Stimulated activated CD8-positive, alpha-beta memory T cell treated with anti-CD3 and anti-CD28 coated beads, Interleukin-7, amount 100 ng/mL, for 4 hours (primary cell): ENCODE results near the gene SULT4A1.

Source experiments
- DNase-seq, 2 donors: peaks; one replicate each; pipeline ENCODE4 v3.0.0-alpha.2; 2020; ENCODE audit warnings: low read depth in 2 of 2

The SULT4A1 gene

GRCh38 chr22:43844560-43845545 lies 17.5 kb downstream of the SULT4A1 start:
- no peak for DNase-seq

- DNase-seq = no peak
Measured at GRCh38 chr22:43843783-43844530, 18.4 kb downstream of the SULT4A1 start.

- no peak for DNase-seq
Measured at GRCh38 chr22:43841742-43842141, 20.6 kb downstream of the SULT4A1 start.

- DNase-seq = no peak
Measured at GRCh38 chr22:43840851-43841250, 21.5 kb downstream of the SULT4A1 start.

GRCh38 chr22:43840431-43840830 lies 21.9 kb downstream of the SULT4A1 start:
- no peak for DNase-seq

- no peak for DNase-seq
Measured at GRCh38 chr22:43839781-43840180, 22.5 kb downstream of the SULT4A1 start.

- DNase-seq = no peak
Measured at GRCh38 chr22:43838571-43839307, 23.6 kb downstream of the SULT4A1 start.

GRCh38 chr22:43838161-43838560 lies 24.2 kb downstream of the SULT4A1 start:
- DNase-seq = no peak

GRCh38 chr22:43837666-43838065 lies 24.6 kb downstream of the SULT4A1 start:
- DNase-seq = no peak

GRCh38 chr22:43835736-43836135 lies 26.6 kb downstream of the SULT4A1 start:
- DNase-seq = no peak

- no peak for DNase-seq
Measured at GRCh38 chr22:43835166-43835565, 27.1 kb downstream of the SULT4A1 start.

- no peak for DNase-seq
Measured at GRCh38 chr22:43833286-43834240, 28.8 kb downstream of the SULT4A1 start.

- DNase-seq = no peak
Measured at GRCh38 chr22:43832393-43833265, 29.7 kb downstream of the SULT4A1 start.

GRCh38 chr22:43831561-43832392 lies 30.5 kb downstream of the SULT4A1 start:
- DNase-seq = no peak

- no peak for DNase-seq
Measured at GRCh38 chr22:43830931-43831560, 31.3 kb downstream of the SULT4A1 start.

GRCh38 chr22:43829904-43830851 lies 32.1 kb downstream of the SULT4A1 start:
- DNase-seq = no peak
